RWPE1 (cell line): ENCODE measurements around the gene PLEKHA4.

ENCODE experiments used
- CTCF ChIA-PET: fragments of 350-600 bp; sonication (Branson Sonifier 250); formaldehyde crosslinking; extraction: SDS; loops from one replicate; lab custom pipeline; 2021; lab: Yijun Ruan, JAX
- POLR2A ChIA-PET: fragments of 400-600 bp; formaldehyde crosslinking; extraction: SDS; loops from one replicate; lab custom pipeline; 2020; ENCODE audit warnings: antibody characterized with exemption; ENCODE audit not compliant: low non-redundant PET; lab: Yijun Ruan, JAX
- DNase-seq: peaks from one replicate; pipeline ENCODE4 v3.0.0; 2012; ENCODE audit warnings: low spot score
- H3K27ac ChIP-seq: fragments of 450-650 bp; 2 replicates; pipeline ENCODE4 v1.5.1; 2017
- TF ChIP-seq, protein P1 (sequence below): fragments of 450-650 bp; conservative IDR thresholded peaks from 2 replicates; pipeline ENCODE4 v1.5.1; 2017; ENCODE audit warnings: low read depth, mild to moderate bottlenecking

Gene PLEKHA4

DNA sequence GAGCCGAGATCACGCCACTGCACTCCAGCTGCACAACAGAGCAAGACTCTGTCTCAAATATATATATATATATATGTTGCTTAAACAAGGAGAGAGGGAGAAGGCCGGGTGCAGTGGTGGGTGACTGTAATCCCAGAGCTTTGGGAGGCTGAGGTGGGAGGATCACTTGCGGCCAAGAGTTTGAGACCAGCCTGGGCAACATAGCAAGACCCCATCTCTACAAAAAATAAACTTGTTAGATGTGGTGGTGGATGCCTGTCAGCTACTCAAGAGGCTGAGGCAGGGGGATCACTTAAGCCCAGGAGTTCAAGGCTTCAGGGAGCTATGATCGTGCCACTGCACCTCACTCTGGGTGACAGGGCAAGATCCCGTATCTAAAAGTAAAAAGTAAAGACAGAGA lies 26.8 kb downstream of the PLEKHA4 start:
- DNase-seq, result no peak
- POLR2A ChIA-PET, result no interaction called here
- TF ChIP-seq, protein P1, sequence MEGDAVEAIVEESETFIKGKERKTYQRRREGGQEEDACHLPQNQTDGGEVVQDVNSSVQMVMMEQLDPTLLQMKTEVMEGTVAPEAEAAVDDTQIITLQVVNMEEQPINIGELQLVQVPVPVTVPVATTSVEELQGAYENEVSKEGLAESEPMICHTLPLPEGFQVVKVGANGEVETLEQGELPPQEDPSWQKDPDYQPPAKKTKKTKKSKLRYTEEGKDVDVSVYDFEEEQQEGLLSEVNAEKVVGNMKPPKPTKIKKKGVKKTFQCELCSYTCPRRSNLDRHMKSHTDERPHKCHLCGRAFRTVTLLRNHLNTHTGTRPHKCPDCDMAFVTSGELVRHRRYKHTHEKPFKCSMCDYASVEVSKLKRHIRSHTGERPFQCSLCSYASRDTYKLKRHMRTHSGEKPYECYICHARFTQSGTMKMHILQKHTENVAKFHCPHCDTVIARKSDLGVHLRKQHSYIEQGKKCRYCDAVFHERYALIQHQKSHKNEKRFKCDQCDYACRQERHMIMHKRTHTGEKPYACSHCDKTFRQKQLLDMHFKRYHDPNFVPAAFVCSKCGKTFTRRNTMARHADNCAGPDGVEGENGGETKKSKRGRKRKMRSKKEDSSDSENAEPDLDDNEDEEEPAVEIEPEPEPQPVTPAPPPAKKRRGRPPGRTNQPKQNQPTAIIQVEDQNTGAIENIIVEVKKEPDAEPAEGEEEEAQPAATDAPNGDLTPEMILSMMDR, result no peak

DNA sequence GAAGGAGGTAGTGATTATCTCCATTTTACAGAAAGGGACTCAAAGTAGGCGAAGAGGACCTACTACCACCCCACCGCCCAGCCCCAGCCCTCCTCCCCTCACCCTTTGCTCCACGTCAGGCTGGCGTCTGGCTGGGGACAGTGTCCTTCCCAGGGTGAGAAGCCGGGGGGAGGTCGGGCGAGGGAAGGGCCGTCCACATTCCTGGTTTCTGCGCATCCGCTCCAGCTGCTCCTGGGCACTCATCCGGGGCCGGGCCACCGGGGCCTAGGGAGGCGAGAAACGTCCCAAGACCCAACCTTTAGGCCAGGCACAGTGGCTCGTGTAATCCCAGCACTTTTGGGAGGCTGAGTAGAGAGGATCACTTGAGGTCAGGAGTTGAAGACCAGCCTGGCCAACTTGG lies 27.4 kb downstream of the PLEKHA4 start:
- no peak for DNase-seq
- TF ChIP-seq, protein P1, result no peak
- ChIA-PET POLR2A (no interaction called here), CTCF (interaction anchor here (1.0 to 4.6 kb wide), 2 partner anchors 45 to 53 kb away, joined by 4 to 58 read pairs; no protein-coding TSS in a partner anchor)
- H3K27ac ChIP-seq, result no peak overlapping the region

More for the DNA sequence above, 26.8 kb downstream of the PLEKHA4 start:
- H3K27ac ChIP-seq, result no peak overlapping the region
- CTCF ChIA-PET, result interaction anchor here (0.5 to 4.6 kb wide), 7 partner anchors 13 to 64 kb away, joined by 3 to 58 read pairs (median 4); no protein-coding TSS in a partner anchor

DNA sequence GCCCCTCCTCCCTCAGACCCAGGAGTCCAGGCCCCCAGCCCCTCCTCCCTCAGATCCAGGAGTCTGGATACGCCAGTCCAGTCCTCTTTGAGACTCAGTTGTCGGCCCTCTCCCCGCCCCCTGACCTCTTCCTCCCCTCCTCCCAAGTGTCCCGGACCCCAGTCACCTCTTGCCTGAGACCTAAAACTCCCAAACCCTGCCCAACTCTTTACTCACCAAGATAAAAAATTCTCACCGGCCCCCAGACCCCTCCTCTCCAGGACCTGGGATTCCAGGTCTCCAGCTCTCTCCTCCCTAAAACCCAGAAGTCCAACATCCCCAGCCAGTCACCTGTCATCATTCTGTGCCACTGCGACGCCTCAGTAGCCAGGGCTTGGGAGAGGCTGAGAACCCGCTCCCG lies 30.7 kb downstream of the PLEKHA4 start:
- ChIA-PET CTCF (interaction anchor here (0.7 to 1.1 kb wide), 3 partner anchors 19 to 98 kb away, joined by 3 to 8 read pairs (median 4); no protein-coding TSS in a partner anchor), POLR2A (interaction anchor here (0.6 kb wide), 1 partner anchor 236 kb away, joined by 4 read pairs; no protein-coding TSS in a partner anchor)
- no peak for DNase-seq
- TF ChIP-seq, protein P1, result no peak
- no peak overlapping the region for H3K27ac ChIP-seq

DNA sequence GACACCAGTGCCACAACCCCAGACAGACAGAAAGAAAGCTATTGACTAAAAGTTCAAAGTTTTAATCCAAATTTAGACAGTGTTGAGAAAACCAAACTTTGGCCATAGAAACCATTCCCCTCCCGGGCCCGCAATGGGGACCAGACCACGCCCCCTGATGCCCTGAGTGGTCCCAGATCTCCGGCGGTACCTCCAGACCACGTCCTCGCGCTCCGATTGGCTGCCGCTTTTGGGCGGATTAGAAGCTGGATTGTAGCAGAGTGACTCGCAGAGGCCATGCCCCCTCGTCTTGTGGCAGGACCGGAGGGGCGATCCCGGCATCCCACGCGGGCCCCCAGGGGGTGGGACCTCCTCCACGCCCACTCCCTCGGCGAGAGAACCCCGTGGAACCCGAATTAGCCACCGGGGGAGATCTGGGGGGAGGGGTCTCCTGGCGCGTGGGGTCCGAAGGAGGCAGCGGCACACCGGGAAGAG lies 31.3 kb downstream of the PLEKHA4 start:
- no peak overlapping the region for H3K27ac ChIP-seq
- DNase-seq, result no peak
- ChIA-PET CTCF (interaction anchor here (1.1 to 1.6 kb wide), 4 partner anchors 10 to 49 kb away, joined by 3 to 16 read pairs (median 4); no protein-coding TSS in a partner anchor), POLR2A (interaction anchor here (0.6 kb wide), 1 partner anchor 237 kb away, joined by 4 read pairs; no protein-coding TSS in a partner anchor)
- TF ChIP-seq, protein P1, result no peak

DNA sequence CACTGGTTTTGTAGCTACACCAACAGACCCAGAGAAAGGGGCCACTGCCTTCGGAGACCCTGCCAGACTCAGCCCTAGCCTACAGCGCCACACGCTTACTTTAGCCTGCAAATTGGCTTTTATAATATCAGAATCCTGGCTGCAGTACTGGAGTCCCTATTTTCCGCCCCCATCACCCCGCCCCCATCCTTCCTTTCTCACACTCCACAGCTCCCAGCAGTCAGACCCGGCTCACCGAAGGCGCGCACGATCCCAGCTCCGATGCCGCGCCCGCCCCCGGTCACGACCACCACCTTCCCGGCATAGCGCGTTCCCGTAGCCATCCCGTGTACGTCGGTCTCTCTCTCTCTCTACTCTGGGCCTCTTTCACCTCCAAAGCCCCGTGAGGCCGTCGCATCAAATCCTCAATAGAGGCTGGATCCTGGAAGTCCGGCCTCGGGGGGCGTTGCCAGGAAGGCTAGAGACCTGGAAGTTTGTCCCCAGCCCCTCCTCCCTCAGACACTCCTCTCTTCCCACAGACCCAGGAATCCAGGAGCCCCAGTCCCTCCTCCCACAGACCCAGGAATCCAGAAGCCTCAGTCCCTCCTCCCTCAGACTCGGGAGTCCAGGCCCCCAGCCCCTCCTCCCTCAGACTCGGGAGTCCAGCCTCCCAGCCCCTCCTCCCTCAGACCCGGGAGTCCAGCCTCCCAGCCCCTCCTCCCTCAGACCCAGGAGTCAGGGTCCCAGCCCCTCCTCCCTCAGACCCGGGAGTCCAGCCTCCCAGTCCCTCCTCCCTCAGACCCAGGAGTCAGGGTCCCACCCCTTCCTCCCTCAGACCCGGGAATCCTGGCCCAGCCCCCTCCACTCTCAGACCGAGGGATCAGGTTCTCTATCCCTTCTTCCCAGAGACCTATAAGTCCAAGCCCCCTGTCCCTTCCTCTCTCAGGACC lies 32.1 kb downstream of the PLEKHA4 start, which contains the start of gene HSD17B14:
TSS of gene HSD17B14 (minus strand) at position 403 of the 929 bp plus-strand sequence. CDS start at position 323, 80 bp downstream.
- no peak for DNase-seq
- ChIA-PET POLR2A (no interaction called here), CTCF (interaction anchor here (0.6 to 1.6 kb wide), 14 partner anchors 8 to 881 kb away, joined by 3 to 16 read pairs (median 4); no protein-coding TSS in a partner anchor)
- TF ChIP-seq, protein P1, result peak; percentile 54; the same call in 1 of the 2 replicates
- H3K27ac ChIP-seq, result peak within 1 kb of the TSS; percentile 66

DNA sequence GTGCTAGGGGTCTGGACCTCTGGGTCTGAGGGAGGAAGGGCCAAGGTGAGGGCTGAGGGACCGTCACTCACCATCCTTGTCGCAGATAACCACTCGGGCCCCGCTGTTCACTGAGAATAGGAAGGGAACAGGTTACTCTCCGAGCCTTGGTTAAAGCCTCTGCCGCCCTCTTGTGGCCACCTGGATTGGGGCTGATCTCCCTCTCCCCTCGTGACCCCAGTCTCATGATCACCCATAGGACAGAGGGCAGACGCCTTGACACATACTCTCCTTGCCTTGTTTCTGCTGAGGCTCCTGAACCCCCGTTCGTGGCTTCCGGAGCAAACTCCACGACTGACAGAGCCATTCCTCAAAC lies 32.7 kb downstream of the PLEKHA4 start:
- TF ChIP-seq, protein P1, result peak; percentile 87
- peak overlapping the region; percentile 66 for H3K27ac ChIP-seq
- CTCF ChIA-PET, result interaction anchor here (0.6 to 1.6 kb wide), 10 partner anchors 9 to 189 kb away, joined by 3 to 16 read pairs (median 4); no protein-coding TSS in a partner anchor
- DNase-seq, result peak; percentile 82
- POLR2A ChIA-PET, result no interaction called here
